Calu3 (cell line): ENCODE data around the gene SEPTIN5. TPM values are rescaled to one million over a fixed set of nuclear protein-coding genes. Genes with fewer than 3 reads are reported as not detected.
A peak's percentile ranks its signal among the peaks of the same experiment; 100 is the strongest.

ENCODE experiments used
- BruUV-seq: library from RNA; stranded (reverse); fragments of 400-500 nt; replicated peaks from 2 replicates; lab custom pipeline; 2021; lab: Mats Ljungman, UMichigan
- CTCF ChIA-PET: fragments of 300-600 bp; sonication (Branson Sonifier 250); formaldehyde crosslinking; loops from one replicate; lab custom pipeline; 2022; ENCODE audit warnings: antibody characterized with exemption; lab: Charles Lee
- DNase-seq: peaks from one replicate; pipeline ENCODE4 v3.0.0; 2022
- H3K27ac Mint-ChIP-seq: one replicate; pipeline ENCODE4 v1.8.0; 2022; ENCODE audit warnings: mixed read lengths; ENCODE audit not compliant: unreplicated experiment
- H3K27me3 Mint-ChIP-seq: one replicate; pipeline ENCODE4 v1.8.0; 2022; ENCODE audit warnings: mixed read lengths; ENCODE audit not compliant: unreplicated experiment
- H3K36me3 Mint-ChIP-seq: one replicate; pipeline ENCODE4 v1.8.0; 2022; ENCODE audit warnings: mild to moderate bottlenecking, moderate library complexity, mixed read lengths; ENCODE audit not compliant: insufficient read depth, unreplicated experiment
- H3K4me1 Mint-ChIP-seq: one replicate; pipeline ENCODE4 v1.8.0; 2022; ENCODE audit warnings: mild to moderate bottlenecking, low read depth, mixed read lengths; ENCODE audit not compliant: unreplicated experiment
- H3K4me3 Mint-ChIP-seq: one replicate; pipeline ENCODE4 v1.8.0; 2022; ENCODE audit warnings: mild to moderate bottlenecking, low read depth, moderate library complexity, mixed read lengths; ENCODE audit not compliant: unreplicated experiment
- H3K9me3 Mint-ChIP-seq: one replicate; pipeline ENCODE4 v1.8.0; 2022; ENCODE audit warnings: low read depth, mixed read lengths; ENCODE audit not compliant: unreplicated experiment
- CTCF ChIP-seq: fragments of 200-600 bp; IDR thresholded peaks from one replicate; pipeline ENCODE4 v1.8.0; 2022; ENCODE audit warnings: antibody characterized with exemption; ENCODE audit not compliant: unreplicated experiment
- intact Hi-C: fragments of 100-400 bp; cut with micrococcal nuclease; formaldehyde crosslinking; loops from one replicate; pipeline ENCODE4 v1.10.0; 2022; ENCODE audit not compliant: unreplicated experiment
- total RNA-seq: library from RNA; stranded (reverse); gene quantifications from 2 replicates; pipeline ENCODE4 v1.2.3, GENCODE V29; 2022

The SEPTIN5 gene
- total RNA-seq, 1 experiment from 2014 or later = 3.3 TPM

GRCh38 chr22:19758896-19759426 is 44.7 kb downstream of the SEPTIN5 start:
- CTCF ChIA-PET = no interaction called here
- H3K4me3 Mint-ChIP-seq = no peak overlapping the region

GRCh38 chr22:19759427-19760057 is 45.2 kb downstream of the SEPTIN5 start:
- H3K9me3 Mint-ChIP-seq = no peaks in the 10 kb centered on the region
- peak overlapping the region; percentile 30 for H3K4me3 Mint-ChIP-seq
- peaks cover 98% of the 10 kb centered on the region for H3K27me3 Mint-ChIP-seq
- no peak overlapping the region for H3K27ac Mint-ChIP-seq
- peaks cover 4% of the 10 kb centered on the region for H3K36me3 Mint-ChIP-seq
- intact Hi-C loops = no loop called here
- CTCF ChIA-PET = no interaction called here
- no TSS peak for BruUV-seq
- TF ChIP-seq CTCF = no peak
- peaks cover 13% of the 10 kb centered on the region for H3K4me1 Mint-ChIP-seq
- DNase-seq = no peak

More at GRCh38 chr22:19758896-19759426, 44.7 kb downstream of the SEPTIN5 start:
- H3K36me3 Mint-ChIP-seq = peaks cover 4% of the 10 kb centered on the region
- intact Hi-C loops = no loop called here
- no peak for TF ChIP-seq CTCF
- no TSS peak for BruUV-seq
- no peak for DNase-seq
- H3K27ac Mint-ChIP-seq = no peak overlapping the region
- no peaks in the 10 kb centered on the region for H3K9me3 Mint-ChIP-seq
- peaks cover 13% of the 10 kb centered on the region for H3K4me1 Mint-ChIP-seq
- peaks cover 98% of the 10 kb centered on the region for H3K27me3 Mint-ChIP-seq

- Mint-ChIP-seq H3K4me3 (peak within 1 kb of the TSS; percentile 30), H3K4me1 (peaks cover 13% of the 10 kb centered on the region), H3K27ac (no peak within 1 kb of the TSS), H3K9me3 (no peaks in the 10 kb centered on the region), H3K36me3 (peaks cover 4% of the 10 kb centered on the region), H3K27me3 (peaks cover 98% of the 10 kb centered on the region)
- CTCF ChIA-PET = no interaction called here
- intact Hi-C loops = no loop called here
- no TSS peak for BruUV-seq
- DNase-seq = no peak
- TF ChIP-seq CTCF = no peak
Measured at GRCh38 chr22:19760058-19760950, 46.0 kb downstream of the SEPTIN5 start, which contains the start of gene TBX1. Gene TBX1 (plus strand): TSS chr22:19760778. CDS start chr22:19760844, 66 bp downstream.

GRCh38 chr22:19760951-19761724 is 46.8 kb downstream of the SEPTIN5 start:
- CTCF ChIA-PET = no interaction called here
- DNase-seq = no peak
- Mint-ChIP-seq H3K4me1 (peaks cover 13% of the 10 kb centered on the region), H3K27ac (no peak overlapping the region), H3K27me3 (peaks cover 91% of the 10 kb centered on the region), H3K9me3 (no peaks in the 10 kb centered on the region), H3K36me3 (peaks cover 4% of the 10 kb centered on the region), H3K4me3 (no peak overlapping the region)
- no peak for TF ChIP-seq CTCF
- intact Hi-C loops = no loop called here
- no TSS peak for BruUV-seq
